ENCODE data around the gene NXF2. TPM values are rescaled to one million over a fixed set of nuclear protein-coding genes. Genes with fewer than 3 reads are reported as not detected.
A peak's percentile ranks its signal among the peaks of the same experiment; 100 is the strongest.
"Not testable (repeated sequence)": the region's sequence is repeated elsewhere in the genome, so short reads cannot be mapped to it uniquely, and the experiment has no call there.

NXF2 gene
- total RNA-seq, result not detected

GRCh38 chrX:102246893-102247292 lies at the start of gene NXF2:
Gene NXF2, plus strand, starts transcription at chrX:102247167. Its CDS starts 59,912 bp downstream, at chrX:102307079.
- DNase-seq; H3K27me3 Mint-ChIP-seq; H3K36me3 Mint-ChIP-seq; ATAC-seq; H3K27ac Mint-ChIP-seq; H3K4me1 Mint-ChIP-seq; CTCF ChIA-PET; H3K4me3 Mint-ChIP-seq; H3K9me3 Mint-ChIP-seq (ENCODE audit: low read depth): not testable (repeated sequence)

- H3K27ac Mint-ChIP-seq; CTCF ChIA-PET; H3K27me3 Mint-ChIP-seq; H3K9me3 Mint-ChIP-seq (ENCODE audit: low read depth); H3K4me1 Mint-ChIP-seq; DNase-seq; H3K36me3 Mint-ChIP-seq; ATAC-seq; H3K4me3 Mint-ChIP-seq: not testable (repeated sequence)
These were observed 39.0 kb upstream of the NXF2 start for GRCh38 chrX:102207940-102208339.

GRCh38 chrX:102214986-102215385 lies 32.0 kb upstream of the NXF2 start, which contains the start of gene TCP11X1:
Gene TCP11X1, plus strand, starts transcription at chrX:102215301.
- ATAC-seq; DNase-seq; H3K9me3 Mint-ChIP-seq (ENCODE audit: low read depth); H3K27me3 Mint-ChIP-seq; CTCF ChIA-PET; H3K27ac Mint-ChIP-seq; H3K36me3 Mint-ChIP-seq; H3K4me1 Mint-ChIP-seq; H3K4me3 Mint-ChIP-seq: not testable (repeated sequence)

- ATAC-seq; DNase-seq; CTCF ChIA-PET; H3K9me3 Mint-ChIP-seq (ENCODE audit: low read depth); H3K27ac Mint-ChIP-seq; H3K27me3 Mint-ChIP-seq; H3K4me3 Mint-ChIP-seq; H3K36me3 Mint-ChIP-seq; H3K4me1 Mint-ChIP-seq: not testable (repeated sequence)
These were observed 30.5 kb upstream of the NXF2 start for GRCh38 chrX:102216497-102216896.

GRCh38 chrX:102235678-102236077 lies 11.3 kb upstream of the NXF2 start:
- H3K9me3 Mint-ChIP-seq (ENCODE audit: low read depth); H3K36me3 Mint-ChIP-seq; H3K4me3 Mint-ChIP-seq; ATAC-seq; H3K4me1 Mint-ChIP-seq; H3K27ac Mint-ChIP-seq; DNase-seq; H3K27me3 Mint-ChIP-seq; CTCF ChIA-PET: not testable (repeated sequence)

- CTCF ChIA-PET; H3K27ac Mint-ChIP-seq; H3K36me3 Mint-ChIP-seq; DNase-seq; H3K4me1 Mint-ChIP-seq; H3K4me3 Mint-ChIP-seq; ATAC-seq; H3K27me3 Mint-ChIP-seq; H3K9me3 Mint-ChIP-seq (ENCODE audit: low read depth): not testable (repeated sequence)
These were observed 6.7 kb upstream of the NXF2 start for GRCh38 chrX:102240265-102240664.

GRCh38 chrX:102272231-102272630 lies 25.3 kb downstream of the NXF2 start:
- CTCF ChIA-PET; H3K4me1 Mint-ChIP-seq; ATAC-seq; H3K27ac Mint-ChIP-seq; H3K4me3 Mint-ChIP-seq; H3K27me3 Mint-ChIP-seq; H3K36me3 Mint-ChIP-seq; DNase-seq; H3K9me3 Mint-ChIP-seq (ENCODE audit: low read depth): not testable (repeated sequence)

GRCh38 chrX:102338162-102338561 lies 91.2 kb downstream of the NXF2 start:
- Mint-ChIP-seq H3K4me1 (no peaks in the 10 kb centered on the region), H3K4me3 (no peak overlapping the region), H3K9me3 (ENCODE audit: low read depth) (no peaks in the 10 kb centered on the region), H3K36me3 (no peaks in the 10 kb centered on the region), H3K27me3 (peaks cover 3% of the 10 kb centered on the region), H3K27ac (no peak overlapping the region)
- ATAC-seq (no peak), DNase-seq (no peak)
- CTCF ChIA-PET, result no interaction called here

- DNase-seq (peak; percentile 39), ATAC-seq (no peak)
- peaks cover 3% of the 10 kb centered on the region for H3K27me3 Mint-ChIP-seq
- CTCF ChIA-PET, result no interaction called here
- H3K36me3 Mint-ChIP-seq, result no peaks in the 10 kb centered on the region
- H3K27ac Mint-ChIP-seq, result no peak overlapping the region
- H3K9me3 Mint-ChIP-seq (ENCODE audit: low read depth), result no peaks in the 10 kb centered on the region
- no peaks in the 10 kb centered on the region for H3K4me1 Mint-ChIP-seq
- no peak overlapping the region for H3K4me3 Mint-ChIP-seq
These were observed 92.6 kb downstream of the NXF2 start for GRCh38 chrX:102339312-102340298.

GRCh38 chrX:102341867-102342266 lies 94.9 kb downstream of the NXF2 start:
- H3K36me3 Mint-ChIP-seq, result no peaks in the 10 kb centered on the region
- no peak for ATAC-seq
- H3K9me3 Mint-ChIP-seq (ENCODE audit: low read depth), result no peaks in the 10 kb centered on the region
- no peaks in the 10 kb centered on the region for H3K4me1 Mint-ChIP-seq
- CTCF ChIA-PET, result interaction anchor here (0.9 to 1.1 kb wide), 2 partner anchors 559 to 610 kb away, joined by 3 to 4 read pairs; no protein-coding TSS in a partner anchor
- peaks cover 3% of the 10 kb centered on the region for H3K27me3 Mint-ChIP-seq
- no peak overlapping the region for H3K4me3 Mint-ChIP-seq
- no peak for DNase-seq
- no peak overlapping the region for H3K27ac Mint-ChIP-seq

GRCh38 chrX:102345916-102346315 lies 98.9 kb downstream of the NXF2 start:
- no peaks in the 10 kb centered on the region for H3K4me1 Mint-ChIP-seq
- no peak overlapping the region for H3K27ac Mint-ChIP-seq
- H3K9me3 Mint-ChIP-seq (ENCODE audit: low read depth), result no peaks in the 10 kb centered on the region
- peak; percentile 36 for ATAC-seq
- DNase-seq, result peak; percentile 58
- CTCF ChIA-PET, result no interaction called here
- H3K36me3 Mint-ChIP-seq, result no peaks in the 10 kb centered on the region
- H3K4me3 Mint-ChIP-seq, result no peak overlapping the region
- peaks cover 3% of the 10 kb centered on the region for H3K27me3 Mint-ChIP-seq

Other genes with a start within 250 kb of the NXF2 start
- gene TCEAL2, start 121.5 kb upstream of the NXF2 start, total RNA-seq, result not detected
- gene TCEAL6, start 104.7 kb upstream of the NXF2 start, total RNA-seq, result not detected
- gene BEX5, start 91.2 kb upstream of the NXF2 start, total RNA-seq, result 1 to 10 TPM; 2.1 to 2.4 TPM
- gene TCP11X1, start 31.9 kb upstream of the NXF2 start, total RNA-seq, result not detected
- not detected for gene NXF2B, start 192.8 kb downstream of the NXF2 start, total RNA-seq
- not detected for gene TCP11X2, start 224.6 kb downstream of the NXF2 start, total RNA-seq

All from activated CD8-positive, alpha-beta memory T cell treated with anti-CD3 and anti-CD28 coated beads, Interleukin-2, amount 10 ng/mL, durations not matched to agents 7 days and 5 days (primary cell).